Frontal cortex (tissue), 4 donors: ENCODE results near the gene ARFRP1. TPM values are rescaled to one million over a fixed set of nuclear protein-coding genes. Genes with fewer than 3 reads are reported as not detected.
A peak's percentile ranks its signal among the peaks of the same experiment; 100 is the strongest.

Experiments used
- DNase-seq, 2 donors: peaks; one replicate each; pipeline ENCODE4 v3.0.0; 2012; ENCODE audit warnings: low spot score in 2 of 2
- FAIRE-seq: peaks from 2 replicates; lab custom pipeline; 2012; peaks lifted over from hg19 to GRCh38; lab: Jason Lieb, UNC
- total RNA-seq: library from RNA; depleted of rRNA; stranded (reverse); fragments of >200 nt; gene quantifications from one replicate; pipeline ENCODE4 v1.2.3, GENCODE V29; 2014
- donor health status: control.
- donor health status: control.
- donor health status: control.

The ARFRP1 gene
- total RNA-seq, 1 donor from 2014 or later, result 18.3 TPM

- FAIRE-seq, result no peak
- peak in 1 of 2 donors; percentile 29 for DNase-seq
Observed at GRCh38 chr20:63744574-63745423, 37.0 kb upstream of the ARFRP1 start.

- FAIRE-seq (no peak), DNase-seq (no peak)
Observed at GRCh38 chr20:63744158-63744557, 36.4 kb upstream of the ARFRP1 start.

GRCh38 chr20:63743210-63743970, 35.6 kb upstream of the ARFRP1 start:
- FAIRE-seq (no peak), DNase-seq (no peak)

GRCh38 chr20:63742381-63743024, 34.7 kb upstream of the ARFRP1 start:
- FAIRE-seq, result no peak
- DNase-seq, result no peak

GRCh38 chr20:63741676-63742380, 34.1 kb upstream of the ARFRP1 start:
- peak in 1 of 2 donors; percentile 19 for DNase-seq
- FAIRE-seq, result no peak

- DNase-seq (peak in 1 of 2 donors; percentile 48), FAIRE-seq (no peak)
Observed at GRCh38 chr20:63741354-63741675, 33.5 kb upstream of the ARFRP1 start.

- FAIRE-seq (no peak), DNase-seq (peak; percentile 85 to 87)
Observed at GRCh38 chr20:63740627-63741353, 33.0 kb upstream of the ARFRP1 start.

GRCh38 chr20:63740070-63740626, 32.4 kb upstream of the ARFRP1 start:
- DNase-seq (peak; percentile 82 to 84), FAIRE-seq (no peak)

- DNase-seq, result peak; percentile 100
- FAIRE-seq, result no peak
Observed at GRCh38 chr20:63739130-63740069, 31.6 kb upstream of the ARFRP1 start, which contains the start of gene SLC2A4RG. SLC2A4RG (plus strand) TSS chr20:63739776; CDS start chr20:63739913, 137 bp downstream.

GRCh38 chr20:63738687-63739129, 30.9 kb upstream of the ARFRP1 start:
- no peak for FAIRE-seq
- DNase-seq, result peak in 1 of 2 donors; percentile 62

GRCh38 chr20:63737945-63738686, 30.3 kb upstream of the ARFRP1 start:
- DNase-seq, result no peak

GRCh38 chr20:63737695-63737944, 29.8 kb upstream of the ARFRP1 start:
- DNase-seq (no peak), FAIRE-seq (no peak)

More at GRCh38 chr20:63737945-63738686, 30.3 kb upstream of the ARFRP1 start:
- no peak for FAIRE-seq

GRCh38 chr20:63736893-63737694, 29.3 kb upstream of the ARFRP1 start:
- FAIRE-seq, result no peak
- no peak for DNase-seq

- FAIRE-seq (no peak), DNase-seq (no peak)
Observed at GRCh38 chr20:63735859-63736718, 28.3 kb upstream of the ARFRP1 start, which contains the start of gene LIME1. LIME1 (plus strand) TSS chr20:63736664; CDS start chr20:63737550, 886 bp downstream.
